ENCODE measurements around the gene VPS9D1. TPM values are rescaled to one million over a fixed set of nuclear protein-coding genes. Genes with fewer than 3 reads are reported as not detected.

The VPS9D1 gene
- total RNA-seq, 1 experiment from 2014 or later: 4.2 TPM

DNA sequence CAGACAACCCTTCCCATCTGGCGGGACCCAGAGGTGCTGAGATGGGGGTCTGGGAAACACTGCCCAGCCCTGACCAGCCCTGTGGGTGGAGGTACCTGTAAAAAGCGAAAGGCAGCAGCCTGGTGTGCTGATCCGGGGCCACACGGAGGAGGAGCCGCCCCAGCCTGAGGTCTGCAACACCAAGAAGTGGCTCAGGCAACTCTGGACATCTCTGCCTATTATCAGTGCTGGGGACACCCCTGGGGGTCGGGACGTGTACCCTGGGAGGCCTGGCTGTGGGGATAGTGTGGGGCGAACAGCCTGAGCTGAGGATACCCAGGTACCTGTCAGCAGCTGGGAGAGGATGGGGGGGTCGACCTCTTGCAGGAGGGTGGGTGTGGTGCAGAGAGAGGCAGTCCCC, 18.7 kb upstream of the VPS9D1 start:
- no peak overlapping the region for H3K27ac Mint-ChIP-seq
- TF ChIP-seq EMX1 (CRISPR knock-in tag; IDR thresholded peaks at IDR 0.05): no peak
- no peak for TF ChIP-seq ZNF232 (CRISPR knock-in tag; IDR thresholded peaks at IDR 0.05)
- TF ChIP-seq, protein P1, sequence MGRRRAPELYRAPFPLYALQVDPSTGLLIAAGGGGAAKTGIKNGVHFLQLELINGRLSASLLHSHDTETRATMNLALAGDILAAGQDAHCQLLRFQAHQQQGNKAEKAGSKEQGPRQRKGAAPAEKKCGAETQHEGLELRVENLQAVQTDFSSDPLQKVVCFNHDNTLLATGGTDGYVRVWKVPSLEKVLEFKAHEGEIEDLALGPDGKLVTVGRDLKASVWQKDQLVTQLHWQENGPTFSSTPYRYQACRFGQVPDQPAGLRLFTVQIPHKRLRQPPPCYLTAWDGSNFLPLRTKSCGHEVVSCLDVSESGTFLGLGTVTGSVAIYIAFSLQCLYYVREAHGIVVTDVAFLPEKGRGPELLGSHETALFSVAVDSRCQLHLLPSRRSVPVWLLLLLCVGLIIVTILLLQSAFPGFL (CRISPR knock-in tag; IDR thresholded peaks at IDR 0.05; ENCODE audit: borderline replicate concordance): no peak
- TF ChIP-seq, protein P2, sequence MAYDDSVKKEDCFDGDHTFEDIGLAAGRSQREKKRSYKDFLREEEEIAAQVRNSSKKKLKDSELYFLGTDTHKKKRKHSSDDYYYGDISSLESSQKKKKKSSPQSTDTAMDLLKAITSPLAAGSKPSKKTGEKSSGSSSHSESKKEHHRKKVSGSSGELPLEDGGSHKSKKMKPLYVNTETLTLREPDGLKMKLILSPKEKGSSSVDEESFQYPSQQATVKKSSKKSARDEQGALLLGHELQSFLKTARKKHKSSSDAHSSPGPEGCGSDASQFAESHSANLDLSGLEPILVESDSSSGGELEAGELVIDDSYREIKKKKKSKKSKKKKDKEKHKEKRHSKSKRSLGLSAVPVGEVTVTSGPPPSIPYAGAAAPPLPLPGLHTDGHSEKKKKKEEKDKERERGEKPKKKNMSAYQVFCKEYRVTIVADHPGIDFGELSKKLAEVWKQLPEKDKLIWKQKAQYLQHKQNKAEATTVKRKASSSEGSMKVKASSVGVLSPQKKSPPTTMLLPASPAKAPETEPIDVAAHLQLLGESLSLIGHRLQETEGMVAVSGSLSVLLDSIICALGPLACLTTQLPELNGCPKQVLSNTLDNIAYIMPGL (CRISPR knock-in tag; IDR thresholded peaks at IDR 0.05): no peak
- TF ChIP-seq ZNF138 (CRISPR knock-in tag; conservative IDR thresholded peaks at IDR 0.05): no peak
- TF ChIP-seq ZNF317 (CRISPR knock-in tag; IDR thresholded peaks at IDR 0.05; ENCODE audit: borderline replicate concordance, low read depth): no peak
- TF ChIP-seq, protein P3, sequence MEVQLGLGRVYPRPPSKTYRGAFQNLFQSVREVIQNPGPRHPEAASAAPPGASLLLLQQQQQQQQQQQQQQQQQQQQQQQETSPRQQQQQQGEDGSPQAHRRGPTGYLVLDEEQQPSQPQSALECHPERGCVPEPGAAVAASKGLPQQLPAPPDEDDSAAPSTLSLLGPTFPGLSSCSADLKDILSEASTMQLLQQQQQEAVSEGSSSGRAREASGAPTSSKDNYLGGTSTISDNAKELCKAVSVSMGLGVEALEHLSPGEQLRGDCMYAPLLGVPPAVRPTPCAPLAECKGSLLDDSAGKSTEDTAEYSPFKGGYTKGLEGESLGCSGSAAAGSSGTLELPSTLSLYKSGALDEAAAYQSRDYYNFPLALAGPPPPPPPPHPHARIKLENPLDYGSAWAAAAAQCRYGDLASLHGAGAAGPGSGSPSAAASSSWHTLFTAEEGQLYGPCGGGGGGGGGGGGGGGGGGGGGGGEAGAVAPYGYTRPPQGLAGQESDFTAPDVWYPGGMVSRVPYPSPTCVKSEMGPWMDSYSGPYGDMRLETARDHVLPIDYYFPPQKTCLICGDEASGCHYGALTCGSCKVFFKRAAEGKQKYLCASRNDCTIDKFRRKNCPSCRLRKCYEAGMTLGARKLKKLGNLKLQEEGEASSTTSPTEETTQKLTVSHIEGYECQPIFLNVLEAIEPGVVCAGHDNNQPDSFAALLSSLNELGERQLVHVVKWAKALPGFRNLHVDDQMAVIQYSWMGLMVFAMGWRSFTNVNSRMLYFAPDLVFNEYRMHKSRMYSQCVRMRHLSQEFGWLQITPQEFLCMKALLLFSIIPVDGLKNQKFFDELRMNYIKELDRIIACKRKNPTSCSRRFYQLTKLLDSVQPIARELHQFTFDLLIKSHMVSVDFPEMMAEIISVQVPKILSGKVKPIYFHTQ (CRISPR knock-in tag; IDR thresholded peaks at IDR 0.05): no peak
- TF ChIP-seq RELA (CRISPR knock-in tag; IDR thresholded peaks at IDR 0.05; ENCODE audit: borderline replicate concordance): no peak
- TF ChIP-seq, protein P4, sequence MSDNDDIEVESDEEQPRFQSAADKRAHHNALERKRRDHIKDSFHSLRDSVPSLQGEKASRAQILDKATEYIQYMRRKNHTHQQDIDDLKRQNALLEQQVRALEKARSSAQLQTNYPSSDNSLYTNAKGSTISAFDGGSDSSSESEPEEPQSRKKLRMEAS (CRISPR knock-in tag; IDR thresholded peaks at IDR 0.05): no peak
- no peak for TF ChIP-seq ZNF423 (CRISPR knock-in tag; IDR thresholded peaks at IDR 0.05)
- no peak for TF ChIP-seq NR1H2 (CRISPR knock-in tag; IDR thresholded peaks at IDR 0.05)
- TF ChIP-seq, protein P5, sequence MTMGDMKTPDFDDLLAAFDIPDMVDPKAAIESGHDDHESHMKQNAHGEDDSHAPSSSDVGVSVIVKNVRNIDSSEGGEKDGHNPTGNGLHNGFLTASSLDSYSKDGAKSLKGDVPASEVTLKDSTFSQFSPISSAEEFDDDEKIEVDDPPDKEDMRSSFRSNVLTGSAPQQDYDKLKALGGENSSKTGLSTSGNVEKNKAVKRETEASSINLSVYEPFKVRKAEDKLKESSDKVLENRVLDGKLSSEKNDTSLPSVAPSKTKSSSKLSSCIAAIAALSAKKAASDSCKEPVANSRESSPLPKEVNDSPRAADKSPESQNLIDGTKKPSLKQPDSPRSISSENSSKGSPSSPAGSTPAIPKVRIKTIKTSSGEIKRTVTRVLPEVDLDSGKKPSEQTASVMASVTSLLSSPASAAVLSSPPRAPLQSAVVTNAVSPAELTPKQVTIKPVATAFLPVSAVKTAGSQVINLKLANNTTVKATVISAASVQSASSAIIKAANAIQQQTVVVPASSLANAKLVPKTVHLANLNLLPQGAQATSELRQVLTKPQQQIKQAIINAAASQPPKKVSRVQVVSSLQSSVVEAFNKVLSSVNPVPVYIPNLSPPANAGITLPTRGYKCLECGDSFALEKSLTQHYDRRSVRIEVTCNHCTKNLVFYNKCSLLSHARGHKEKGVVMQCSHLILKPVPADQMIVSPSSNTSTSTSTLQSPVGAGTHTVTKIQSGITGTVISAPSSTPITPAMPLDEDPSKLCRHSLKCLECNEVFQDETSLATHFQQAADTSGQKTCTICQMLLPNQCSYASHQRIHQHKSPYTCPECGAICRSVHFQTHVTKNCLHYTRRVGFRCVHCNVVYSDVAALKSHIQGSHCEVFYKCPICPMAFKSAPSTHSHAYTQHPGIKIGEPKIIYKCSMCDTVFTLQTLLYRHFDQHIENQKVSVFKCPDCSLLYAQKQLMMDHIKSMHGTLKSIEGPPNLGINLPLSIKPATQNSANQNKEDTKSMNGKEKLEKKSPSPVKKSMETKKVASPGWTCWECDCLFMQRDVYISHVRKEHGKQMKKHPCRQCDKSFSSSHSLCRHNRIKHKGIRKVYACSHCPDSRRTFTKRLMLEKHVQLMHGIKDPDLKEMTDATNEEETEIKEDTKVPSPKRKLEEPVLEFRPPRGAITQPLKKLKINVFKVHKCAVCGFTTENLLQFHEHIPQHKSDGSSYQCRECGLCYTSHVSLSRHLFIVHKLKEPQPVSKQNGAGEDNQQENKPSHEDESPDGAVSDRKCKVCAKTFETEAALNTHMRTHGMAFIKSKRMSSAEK (CRISPR knock-in tag; IDR thresholded peaks at IDR 0.05; ENCODE audit: borderline replicate concordance): no peak
- TF ChIP-seq HMGA2 (CRISPR knock-in tag; IDR thresholded peaks at IDR 0.05): no peak
- TF ChIP-seq, protein P6, sequence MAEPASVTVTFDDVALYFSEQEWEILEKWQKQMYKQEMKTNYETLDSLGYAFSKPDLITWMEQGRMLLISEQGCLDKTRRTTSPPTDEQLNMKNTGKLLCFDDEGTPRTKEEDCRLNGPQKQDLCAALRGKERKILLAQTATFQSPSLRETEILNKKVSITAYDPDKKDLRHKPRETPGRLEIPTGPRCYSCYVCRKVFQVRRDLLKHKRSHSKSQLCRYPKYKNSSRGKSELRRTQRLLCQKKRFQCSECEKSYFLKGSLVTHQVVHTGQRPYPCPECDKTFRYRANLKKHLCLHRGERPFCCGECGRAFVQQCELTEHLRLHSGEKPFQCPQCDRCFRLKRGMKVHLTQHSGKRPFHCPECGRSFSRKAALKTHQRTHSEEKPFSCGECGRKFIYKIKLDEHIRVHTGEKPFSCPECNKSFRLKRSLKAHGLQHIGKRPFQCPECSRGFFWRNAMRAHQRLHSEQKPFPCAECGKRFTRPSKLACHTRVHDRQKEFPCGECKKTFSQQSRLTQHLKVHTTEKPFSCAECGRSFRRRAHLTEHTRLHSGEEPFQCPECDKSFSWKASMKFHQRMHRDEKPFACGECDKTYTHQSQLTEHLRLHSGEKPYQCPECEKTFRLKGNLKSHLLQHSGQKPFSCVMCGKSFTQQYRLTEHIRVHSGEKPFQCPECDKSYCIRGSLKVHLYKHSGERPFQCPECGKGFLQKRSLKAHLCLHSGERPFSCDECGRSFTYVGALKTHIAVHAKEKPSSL (CRISPR knock-in tag; conservative IDR thresholded peaks at IDR 0.05): no peak
- TF ChIP-seq, protein P7, sequence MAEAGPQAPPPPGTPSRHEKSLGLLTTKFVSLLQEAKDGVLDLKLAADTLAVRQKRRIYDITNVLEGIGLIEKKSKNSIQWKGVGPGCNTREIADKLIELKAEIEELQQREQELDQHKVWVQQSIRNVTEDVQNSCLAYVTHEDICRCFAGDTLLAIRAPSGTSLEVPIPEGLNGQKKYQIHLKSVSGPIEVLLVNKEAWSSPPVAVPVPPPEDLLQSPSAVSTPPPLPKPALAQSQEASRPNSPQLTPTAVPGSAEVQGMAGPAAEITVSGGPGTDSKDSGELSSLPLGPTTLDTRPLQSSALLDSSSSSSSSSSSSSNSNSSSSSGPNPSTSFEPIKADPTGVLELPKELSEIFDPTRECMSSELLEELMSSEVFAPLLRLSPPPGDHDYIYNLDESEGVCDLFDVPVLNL (CRISPR knock-in tag; IDR thresholded peaks at IDR 0.05; ENCODE audit: borderline replicate concordance, low read depth): no peak
- TF ChIP-seq CREB1 (CRISPR knock-in tag; IDR thresholded peaks at IDR 0.05): no peak
- no peak for TF ChIP-seq ELF4 (CRISPR knock-in tag; IDR thresholded peaks at IDR 0.05; ENCODE audit: low read depth)
- TF ChIP-seq RORB (CRISPR knock-in tag; IDR thresholded peaks at IDR 0.05): no peak
- no peak for TF ChIP-seq MYBL2 (CRISPR knock-in tag; IDR thresholded peaks at IDR 0.05)
- DNase-seq (ENCODE audit: low spot score): no peak
- peaks cover 72% of the 10 kb centered on the region for H3K36me3 Mint-ChIP-seq
- H3K4me3 Mint-ChIP-seq: no peak overlapping the region
- CTCF ChIA-PET: interaction anchor here (1.0 to 1.7 kb wide), 4 partner anchors 10 to 39 kb away, joined by 3 to 16 read pairs (median 5); no protein-coding TSS in a partner anchor
- POLR2A ChIA-PET: no interaction called here
- no peaks in the 10 kb centered on the region for H3K27me3 Mint-ChIP-seq (ENCODE audit: low read depth)
- H3K4me1 Mint-ChIP-seq: no peaks in the 10 kb centered on the region
- H3K9me3 Mint-ChIP-seq: no peaks in the 10 kb centered on the region
- ATAC-seq: no peak

Measured in WTC11 (cell line).